BJ (cell line): ENCODE data around the gene OR4D10. TPM values are rescaled to one million over a fixed set of nuclear protein-coding genes. Genes with fewer than 3 reads are reported as not detected.
"Not testable (repeated sequence)": the region's sequence is repeated elsewhere in the genome, so short reads cannot be mapped to it uniquely, and the experiment has no call there.

Source experiments
- CTCF ChIA-PET: fragments of 350-600 bp; formaldehyde crosslinking; extraction: SDS; loops from one replicate; lab custom pipeline; 2021; ENCODE audit warnings: antibody characterized with exemption, inconsistent platforms; lab: Yijun Ruan, JAX
- POLR2A ChIA-PET: fragments of 300-600 bp; sonication (Branson Sonifier 250); formaldehyde crosslinking; extraction: SDS; loops from one replicate; lab custom pipeline; 2021; ENCODE audit warnings: antibody characterized with exemption; lab: Charles Lee
- DNase-seq: peaks from one replicate; pipeline ENCODE4 v3.0.0-alpha.2; 2011; ENCODE audit warnings: low read depth
- H3K27me3 ChIP-seq: 2 replicates; pipeline ENCODE4 v1.6.0; 2011; ENCODE audit warnings: low read length; ENCODE audit not compliant: control insufficient read depth, insufficient read depth
- H3K36me3 ChIP-seq: 2 replicates; pipeline ENCODE4 v1.5.1; 2011; ENCODE audit warnings: low read length; ENCODE audit not compliant: control insufficient read depth, insufficient read depth
- H3K4me3 ChIP-seq: 2 replicates; pipeline ENCODE4 v1.5.1; 2011; ENCODE audit warnings: low read depth, mild to moderate bottlenecking, control low read depth, low read length
- CTCF ChIP-seq: IDR thresholded peaks from 2 replicates; pipeline ENCODE4 v1.5.1; 2011; ENCODE audit warnings: low read depth, mild to moderate bottlenecking, control low read depth, inconsistent platforms, low read length, moderate library complexity; ENCODE audit not compliant: insufficient read depth
- polyA plus RNA-seq: library from polyadenylated mRNA; depleted of rRNA; stranded (reverse); fragments of >200 nt; gene quantifications from 2 replicates; pipeline ENCODE4 v1.2.3, GENCODE V29; 2011

OR4D10 gene
- polyA plus RNA-seq, 1 experiment = not detected

GRCh38 chr11:59501931-59502330 lies 28.8 kb downstream of the OR4D10 start:
- DNase-seq = no peak
- Histone ChIP-seq H3K27me3 (no peaks in the 10 kb centered on the region; the same call in 1 of the 2 replicates), H3K36me3 (no peaks in the 10 kb centered on the region), H3K4me3 (no peak overlapping the region)
- POLR2A ChIA-PET = no interaction called here
- no peak for TF ChIP-seq CTCF
- CTCF ChIA-PET = no interaction called here

GRCh38 chr11:59503276-59503675 lies 30.2 kb downstream of the OR4D10 start, which contains the start of gene OR4D11:
TSS of gene OR4D11 (plus strand) at chr11:59503576. CDS start at chr11:59503576, 0 bp downstream.
- no peak for TF ChIP-seq CTCF
- CTCF ChIA-PET = no interaction called here
- Histone ChIP-seq H3K27me3 (no peaks in the 10 kb centered on the region; the same call in 1 of the 2 replicates), H3K4me3 (no peak within 1 kb of the TSS), H3K36me3 (no peaks in the 10 kb centered on the region)
- POLR2A ChIA-PET = no interaction called here
- DNase-seq = no peak

- DNase-seq = no peak
- Histone ChIP-seq H3K4me3 (no peak within 1 kb of the TSS), H3K36me3 (no peaks in the 10 kb centered on the region), H3K27me3 (no peaks in the 10 kb centered on the region)
- ChIA-PET POLR2A (no interaction called here), CTCF (no interaction called here)
- TF ChIP-seq CTCF = no peak
Observed at GRCh38 chr11:59510941-59511589, 38.0 kb downstream of the OR4D10 start, which contains the start of gene OR4D9. TSS of gene OR4D9 (plus strand) at chr11:59511539. CDS start at chr11:59514913, 3,374 bp downstream.

GRCh38 chr11:59511675-59512074 lies 38.6 kb downstream of the OR4D10 start:
- POLR2A ChIA-PET = no interaction called here
- no peak for DNase-seq
- CTCF ChIA-PET = no interaction called here
- Histone ChIP-seq H3K36me3 (no peaks in the 10 kb centered on the region), H3K27me3 (no peaks in the 10 kb centered on the region), H3K4me3 (no peak overlapping the region)
- no peak for TF ChIP-seq CTCF

- H3K4me3 ChIP-seq, CTCF ChIA-PET, DNase-seq, H3K27me3 ChIP-seq, POLR2A ChIA-PET, H3K36me3 ChIP-seq: not testable (repeated sequence)
Observed at GRCh38 chr11:59520139-59520538, 47.0 kb downstream of the OR4D10 start.

- no peak for DNase-seq
- no peak for TF ChIP-seq CTCF
- Histone ChIP-seq H3K27me3 (0 out of 2 replicates have a peak, but pooled peaks cover 1% of the 10 kb centered on the region), H3K4me3 (no peak overlapping the region), H3K36me3 (no peaks in the 10 kb centered on the region)
- CTCF ChIA-PET = interaction anchor here (0.7 kb wide), 1 partner anchor 1399 kb away, joined by 3 read pairs; no protein-coding TSS in a partner anchor
- POLR2A ChIA-PET = no interaction called here
Observed at GRCh38 chr11:59520741-59521140, 47.6 kb downstream of the OR4D10 start.
